ENCODE results near the gene OSR1.
"Not testable (repeated sequence)": the region's sequence is repeated elsewhere in the genome, so short reads cannot be mapped to it uniquely, and the experiment has no call there.

OSR1 gene

GRCh38 chr2:19320813-19321212 lies 37.6 kb downstream of the OSR1 start:
- DNase-seq (ENCODE audit: low read depth): no peak
- no peak overlapping the region for H3K4me3 ChIP-seq (ENCODE audit: low read depth, low read length)
- no peak for TF ChIP-seq CTCF (IDR thresholded peaks at IDR 0.05; ENCODE audit: insufficient read depth, low read depth, low read length, missing control alignments)

- DNase-seq (ENCODE audit: low read depth): no peak
- TF ChIP-seq CTCF (IDR thresholded peaks at IDR 0.05; ENCODE audit: insufficient read depth, low read depth, low read length, missing control alignments): no peak
- H3K4me3 ChIP-seq (ENCODE audit: low read depth, low read length): no peak overlapping the region
These were observed 38.7 kb downstream of the OSR1 start for GRCh38 chr2:19319698-19320097.

- no peak overlapping the region for H3K4me3 ChIP-seq (ENCODE audit: low read depth, low read length)
- no peak for DNase-seq (ENCODE audit: low read depth)
- TF ChIP-seq CTCF (IDR thresholded peaks at IDR 0.05; ENCODE audit: insufficient read depth, low read depth, low read length, missing control alignments): no peak
These were observed 39.4 kb downstream of the OSR1 start for GRCh38 chr2:19319064-19319463.

- TF ChIP-seq CTCF (IDR thresholded peaks at IDR 0.05; ENCODE audit: insufficient read depth, low read depth, low read length, missing control alignments): no peak
- H3K4me3 ChIP-seq (ENCODE audit: low read depth, low read length): no peak overlapping the region
- no peak for DNase-seq (ENCODE audit: low read depth)
These were observed 44.9 kb downstream of the OSR1 start for GRCh38 chr2:19313553-19313952.

GRCh38 chr2:19312949-19313348 lies 45.5 kb downstream of the OSR1 start:
- H3K4me3 ChIP-seq (ENCODE audit: low read depth, low read length): no peak overlapping the region
- TF ChIP-seq CTCF (IDR thresholded peaks at IDR 0.05; ENCODE audit: insufficient read depth, low read depth, low read length, missing control alignments): peak; percentile 28
- peak; percentile 19 for DNase-seq (ENCODE audit: low read depth)

GRCh38 chr2:19306065-19306464 lies 52.4 kb downstream of the OSR1 start:
- DNase-seq (ENCODE audit: low read depth); H3K4me3 ChIP-seq (ENCODE audit: low read depth, low read length): not testable (repeated sequence)

GRCh38 chr2:19305400-19306055 lies 52.9 kb downstream of the OSR1 start:
- H3K4me3 ChIP-seq (ENCODE audit: low read depth, low read length); DNase-seq (ENCODE audit: low read depth): not testable (repeated sequence)

- no peak for TF ChIP-seq CTCF (IDR thresholded peaks at IDR 0.05; ENCODE audit: insufficient read depth, low read depth, low read length, missing control alignments)
- DNase-seq (ENCODE audit: low read depth): no peak
- H3K4me3 ChIP-seq (ENCODE audit: low read depth, low read length): no peak overlapping the region
These were observed 56.7 kb downstream of the OSR1 start for GRCh38 chr2:19301706-19302105.
